ENCODE results near the gene FRMPD4.

FRMPD4 gene

DNA sequence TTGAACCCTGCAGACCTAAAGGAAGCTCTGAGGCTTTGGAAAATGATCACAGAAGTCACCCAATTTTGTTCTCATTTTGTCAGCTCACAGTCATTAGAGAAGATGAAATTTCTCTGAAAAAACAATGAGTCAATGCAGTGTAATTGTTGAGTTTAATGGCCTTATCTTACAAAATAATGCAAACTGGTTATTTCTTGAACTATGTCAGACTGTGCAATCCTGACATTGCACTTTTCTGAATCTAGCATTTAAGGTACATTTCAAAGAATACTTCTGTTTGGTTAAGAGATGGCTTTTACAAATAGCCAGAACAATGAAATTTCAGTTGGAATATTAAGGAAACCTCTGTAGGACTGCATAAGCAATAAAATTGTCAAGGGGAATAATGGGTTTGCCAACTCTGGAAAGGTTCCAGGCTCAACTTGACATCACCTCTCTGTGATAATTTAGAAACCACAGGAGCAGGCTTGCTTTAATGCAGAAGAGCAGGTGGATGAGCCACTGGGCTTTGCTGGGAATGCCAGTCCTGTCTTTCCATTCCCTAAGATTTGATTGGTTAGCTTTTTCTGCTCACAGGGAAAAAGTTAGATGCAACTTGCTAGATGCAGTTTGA is 222.8 kb downstream of the FRMPD4 start:
- DNase-seq: no peak

DNA sequence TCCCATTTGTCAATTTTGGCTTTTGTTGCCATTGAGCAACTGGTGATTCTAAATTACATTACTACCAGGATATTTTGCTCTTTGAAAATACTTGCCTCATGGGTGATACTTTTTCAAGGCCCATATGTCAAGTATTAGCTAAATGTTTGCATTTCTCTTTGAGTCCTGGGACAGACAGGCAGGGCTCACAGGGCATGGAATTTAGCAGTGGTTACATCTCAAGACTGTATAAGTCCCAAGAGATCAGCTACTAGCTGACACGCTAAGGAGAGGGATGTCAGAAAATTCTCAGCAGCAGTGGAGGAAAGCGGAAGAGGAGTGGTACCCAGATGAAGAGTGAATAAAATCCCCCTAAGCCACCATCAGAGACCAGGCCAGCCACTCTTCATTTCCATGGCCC is 224.9 kb downstream of the FRMPD4 start:
- no peak for DNase-seq

DNA sequence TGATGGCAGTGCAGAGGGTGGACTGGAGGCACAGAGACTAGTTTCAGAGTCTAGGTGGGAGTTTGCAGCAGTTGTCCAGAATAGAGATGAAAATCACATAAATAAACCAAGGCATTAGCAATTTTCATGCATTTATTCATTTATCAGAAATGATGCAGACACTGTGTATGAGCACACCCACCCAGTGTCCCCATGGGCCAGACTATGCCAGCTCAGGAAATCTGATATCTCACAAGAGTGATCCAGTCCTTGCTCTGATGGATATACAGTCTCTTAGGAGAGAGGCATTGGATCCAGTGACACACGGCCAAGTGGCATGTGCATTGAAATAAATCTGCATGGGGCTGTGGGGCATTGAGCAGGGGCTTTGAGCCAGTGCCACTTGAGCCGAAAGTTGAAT is 228.2 kb downstream of the FRMPD4 start:
- no peak for DNase-seq

DNA sequence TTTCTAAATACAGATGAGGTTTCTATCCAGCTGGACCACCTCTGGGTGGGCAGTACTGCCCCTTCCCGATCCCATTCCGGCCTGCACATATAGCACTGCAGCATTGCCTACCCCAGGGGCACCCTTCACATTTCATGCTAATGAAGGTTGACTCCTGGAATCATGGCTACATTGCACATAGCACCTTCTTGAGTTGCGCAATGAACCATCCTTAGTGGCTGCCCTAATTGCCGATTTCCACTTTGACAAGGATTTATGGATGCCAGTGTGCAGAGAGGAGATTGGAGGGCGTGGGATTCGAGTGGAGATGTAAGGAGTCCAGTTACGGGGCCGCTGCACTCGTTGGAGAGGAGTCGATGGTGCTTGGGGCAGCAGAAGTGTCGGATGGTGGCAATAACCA is 229.0 kb downstream of the FRMPD4 start:
- no peak for DNase-seq

DNA sequence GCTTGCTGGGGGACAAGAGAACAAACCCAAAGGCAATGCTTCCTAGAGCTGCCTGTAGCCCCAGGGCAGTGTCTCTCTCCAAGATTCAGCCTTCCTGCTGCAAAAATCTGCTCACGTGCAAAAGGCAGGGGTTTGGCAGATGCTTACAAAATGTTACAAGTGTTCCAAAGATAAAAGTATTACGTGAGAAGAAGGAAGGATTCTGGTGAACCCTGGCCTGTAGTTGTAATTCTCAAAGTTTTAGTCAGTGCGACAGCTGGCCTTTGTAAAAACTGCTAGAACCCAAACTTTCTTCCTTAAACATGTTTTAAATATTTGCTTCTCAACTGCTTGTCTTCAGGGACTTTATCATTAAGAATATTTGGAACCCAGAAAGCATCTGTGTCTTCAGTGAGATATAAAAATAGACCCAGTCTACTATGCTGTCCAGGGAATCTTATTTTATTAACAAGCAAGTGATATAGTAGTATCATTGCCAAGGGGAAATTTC is 232.3 kb downstream of the FRMPD4 start:
- no peak for DNase-seq

DNA sequence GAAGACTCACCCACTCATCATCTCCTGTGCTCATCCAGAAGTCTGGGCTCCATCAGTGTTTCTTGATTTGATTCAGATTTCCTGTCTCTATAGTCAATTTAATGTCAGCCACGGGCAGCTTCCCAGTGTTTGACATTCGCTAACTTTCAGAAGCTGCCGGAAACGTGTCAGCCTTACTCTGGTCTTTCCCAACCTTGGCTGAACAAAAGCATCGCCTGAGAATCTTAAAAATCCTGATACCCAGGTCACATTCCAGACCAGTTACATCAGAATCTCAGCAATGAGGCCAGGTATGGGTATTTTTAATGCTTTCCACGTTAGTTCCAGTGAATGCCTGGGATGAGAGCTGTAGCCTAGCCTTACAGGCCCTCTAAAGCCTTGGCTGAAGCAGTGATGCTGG is 233.8 kb downstream of the FRMPD4 start:
- DNase-seq: no peak

DNA sequence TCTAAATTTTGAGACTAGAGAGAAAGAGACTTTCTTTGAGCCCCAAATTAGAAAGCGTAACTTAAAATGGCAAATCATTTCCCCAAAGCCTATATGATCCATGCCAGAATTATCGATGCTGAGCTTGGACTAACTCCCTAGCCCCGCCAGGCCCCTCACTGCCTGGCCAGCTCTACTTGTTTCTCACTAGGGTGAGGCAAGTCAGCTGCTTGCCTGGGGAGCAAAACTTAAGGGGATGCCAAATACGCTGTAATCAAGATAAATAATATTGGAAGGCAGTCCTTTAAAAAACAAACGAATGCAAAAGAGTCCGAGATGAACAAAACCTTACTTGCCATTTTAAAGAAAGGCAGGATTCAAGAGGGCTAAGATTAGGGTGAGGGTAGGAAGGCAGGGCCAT is 236.0 kb downstream of the FRMPD4 start:
- DNase-seq: no peak

DNA sequence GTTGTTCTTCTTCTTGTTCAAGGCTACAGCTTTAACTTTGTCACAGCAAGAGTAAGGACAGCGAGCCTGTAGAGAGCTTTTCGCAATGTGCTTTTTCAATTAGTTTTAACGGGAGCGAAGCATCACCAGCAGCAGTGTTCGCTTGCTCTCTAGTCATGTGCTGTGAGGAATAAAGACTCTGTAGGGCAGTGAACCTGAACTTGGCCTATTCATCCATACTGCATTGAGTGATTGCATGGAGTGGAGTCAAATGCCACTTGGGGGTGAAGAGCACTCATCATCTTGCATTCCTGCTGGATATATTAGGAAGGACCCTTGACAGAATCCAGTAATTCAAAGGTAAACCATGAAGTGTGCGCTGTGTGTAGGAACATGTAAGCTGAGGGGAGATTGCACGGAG is 240.0 kb downstream of the FRMPD4 start:
- DNase-seq: no peak

DNA sequence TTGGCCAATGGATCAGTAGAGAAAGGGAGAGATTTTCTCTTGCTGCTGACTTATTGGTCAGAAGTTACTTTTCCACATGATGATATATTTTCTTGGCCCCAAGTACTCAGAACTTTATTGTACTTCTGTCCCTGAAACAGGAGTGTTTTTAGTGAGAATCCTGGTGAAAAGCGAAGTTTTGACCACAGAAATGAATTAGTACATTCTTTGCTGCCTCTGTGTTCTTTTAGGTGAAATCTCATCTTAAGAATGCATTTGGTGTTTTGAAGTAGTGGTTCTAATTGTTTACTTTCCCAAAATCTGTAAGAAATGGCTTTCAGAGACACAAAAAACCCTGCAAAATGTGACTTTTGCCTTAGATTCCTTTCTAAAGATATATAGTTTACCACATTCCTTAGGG is 240.4 kb downstream of the FRMPD4 start:
- DNase-seq: no peak

DNA sequence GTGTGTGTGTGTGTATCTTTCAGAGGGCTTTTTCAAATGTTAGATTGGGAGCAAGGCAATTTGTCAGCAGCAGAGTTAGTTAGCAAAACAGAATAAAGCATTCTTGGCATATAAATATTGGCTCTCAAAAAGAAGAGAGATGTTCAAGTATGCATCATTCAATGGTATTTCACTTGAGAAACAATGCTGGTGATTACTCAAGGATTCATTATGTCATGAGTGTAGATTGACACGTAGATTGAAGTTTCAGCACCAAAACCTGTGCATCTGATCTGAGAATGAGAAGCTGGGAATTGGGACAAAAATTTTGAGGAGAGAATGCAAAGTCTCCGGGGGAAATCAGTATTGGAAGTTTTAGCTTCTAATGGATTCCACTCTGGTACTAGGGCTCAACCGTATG is 241.4 kb downstream of the FRMPD4 start:
- DNase-seq: no peak

DNA sequence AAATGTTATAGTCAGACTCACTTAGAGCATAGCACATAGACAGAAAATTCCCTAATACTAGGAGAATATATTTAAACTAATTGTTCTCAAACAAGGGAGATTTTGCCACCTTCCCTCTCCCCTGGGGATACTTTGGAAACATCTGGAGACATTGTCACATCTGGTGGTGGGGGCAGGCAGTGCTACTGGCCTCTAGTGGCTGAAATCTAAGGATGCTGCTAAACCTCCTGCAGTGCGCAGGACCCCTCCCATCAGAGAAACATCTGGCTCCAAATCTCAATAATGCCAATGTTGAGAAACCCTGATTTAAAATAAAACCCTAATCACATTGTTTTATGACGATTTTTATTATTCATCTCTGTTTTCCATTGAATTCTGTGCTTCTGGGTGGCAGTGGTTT is 244.9 kb downstream of the FRMPD4 start:
- DNase-seq: no peak

DNA sequence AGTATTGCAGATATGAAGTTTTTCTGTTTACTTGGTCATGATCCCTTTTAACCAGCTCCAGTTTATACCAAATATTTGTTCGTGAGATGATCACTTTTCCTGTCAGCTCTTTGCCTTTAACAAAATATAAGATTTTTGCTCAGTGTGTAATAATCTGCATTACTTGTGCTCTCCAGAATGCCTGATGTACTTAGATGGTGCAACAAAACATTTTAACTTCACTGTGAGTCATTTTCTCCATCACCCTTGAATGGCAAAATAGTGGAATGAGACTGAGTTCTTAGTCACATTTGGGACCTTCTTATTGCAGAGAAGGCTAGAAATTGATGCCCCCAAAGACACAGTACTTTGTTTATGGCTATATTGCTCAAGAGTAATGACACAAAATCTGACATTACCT is 252.0 kb downstream of the FRMPD4 start:
- DNase-seq: no peak

DNA sequence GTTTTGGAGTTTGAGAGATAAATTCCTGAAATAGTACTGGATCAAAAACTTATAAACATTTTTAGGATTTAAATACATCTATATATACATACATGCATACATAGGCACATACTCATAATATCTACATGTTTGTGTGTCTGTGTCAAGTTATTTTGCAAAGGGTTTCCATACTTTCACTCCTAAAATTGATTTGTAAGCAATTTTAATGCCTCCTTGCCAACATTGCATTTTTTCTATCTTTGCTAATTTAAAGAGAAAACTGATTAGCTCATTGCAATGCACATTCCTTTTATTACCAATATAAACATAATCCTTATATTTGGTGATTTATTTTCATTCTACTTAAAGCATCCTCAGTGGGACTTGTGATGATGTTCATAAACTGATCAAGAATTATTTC is 258.3 kb downstream of the FRMPD4 start:
- no peak for DNase-seq

DNA sequence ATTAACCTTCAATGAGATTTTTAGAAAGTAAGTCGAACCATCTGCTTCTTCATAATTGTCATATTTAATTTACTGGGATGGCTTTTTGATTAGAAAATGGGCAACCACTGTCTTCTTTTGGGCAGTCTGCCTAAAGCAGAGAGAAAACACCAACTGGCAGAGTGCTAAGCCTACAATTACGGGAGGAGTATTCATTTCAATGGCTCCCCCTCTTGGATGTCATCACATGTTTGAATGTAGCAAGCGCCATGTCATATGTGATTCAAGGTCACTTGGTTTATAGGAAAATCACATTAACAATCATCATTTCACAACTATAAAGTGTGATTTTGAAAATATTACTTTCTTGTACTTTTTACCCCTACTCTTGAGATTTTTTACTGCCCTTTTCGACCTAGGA is 261.9 kb downstream of the FRMPD4 start:
- no peak for DNase-seq

DNA sequence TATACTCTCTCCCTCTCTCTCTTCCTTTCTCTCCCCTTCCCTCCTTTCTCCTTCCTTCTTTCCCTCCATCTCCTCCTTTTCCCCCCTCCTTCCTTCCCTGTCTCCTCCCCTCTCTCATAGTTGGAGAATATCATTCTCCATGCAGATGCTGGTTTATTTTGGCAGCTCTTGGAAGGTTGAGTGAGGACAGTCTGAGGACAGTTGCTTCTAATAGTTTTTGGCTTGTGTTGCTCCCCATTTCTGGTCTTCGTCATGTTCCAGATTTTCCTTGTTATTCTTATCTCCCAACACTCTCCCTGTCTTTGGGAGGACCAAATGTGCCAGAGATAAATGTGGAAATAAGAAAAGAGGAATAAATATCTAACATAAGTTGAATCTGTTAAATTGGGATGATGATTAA is 263.0 kb downstream of the FRMPD4 start:
- DNase-seq: no peak

DNA sequence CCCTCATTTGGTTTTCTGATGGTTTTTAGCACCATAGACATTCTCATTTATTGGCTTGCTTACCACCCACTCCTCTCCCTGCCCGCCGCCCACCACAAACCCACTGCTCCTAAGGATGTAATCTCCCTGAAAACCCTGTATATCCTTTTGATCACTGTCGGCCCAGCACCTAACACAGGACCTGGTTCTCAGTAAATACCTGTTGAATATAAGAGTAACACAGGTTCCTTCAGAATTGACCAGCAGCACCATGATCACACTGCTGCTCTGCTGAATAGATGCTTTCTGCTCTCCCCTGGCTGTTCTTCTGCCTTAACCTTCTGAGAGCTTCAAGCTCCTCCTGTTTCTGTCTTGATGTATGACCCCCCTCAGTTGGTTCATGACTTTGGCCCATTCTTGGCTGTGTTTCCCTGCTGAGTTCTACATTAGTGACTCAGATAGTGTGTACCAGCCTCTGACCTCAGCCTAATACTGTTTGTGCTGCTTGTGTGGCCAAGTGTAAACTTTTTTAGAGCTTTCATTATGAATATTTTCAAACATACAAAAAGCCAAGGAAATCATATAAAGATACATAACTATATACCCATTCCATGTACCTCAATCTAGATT is 265.3 kb downstream of the FRMPD4 start:
- no peak for DNase-seq

DNA sequence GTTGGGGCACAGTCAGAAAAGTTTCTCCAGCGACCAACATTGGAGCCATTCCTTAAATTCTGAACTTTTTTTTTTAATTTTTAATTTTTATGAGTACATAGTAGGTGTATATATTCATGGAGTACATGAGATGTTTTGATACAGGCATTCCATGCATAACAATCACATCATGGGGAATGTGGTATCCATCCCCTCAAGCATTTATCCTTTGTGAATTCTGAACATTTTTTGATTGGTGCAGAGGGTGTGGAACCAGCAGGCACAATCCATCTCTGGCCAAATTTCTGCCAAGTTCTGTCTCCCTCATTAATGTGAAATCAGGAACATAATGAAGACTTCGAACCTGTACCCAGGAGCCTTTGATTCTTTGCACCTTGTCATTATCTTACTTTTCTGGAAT is 267.0 kb downstream of the FRMPD4 start:
- DNase-seq: no peak

DNA sequence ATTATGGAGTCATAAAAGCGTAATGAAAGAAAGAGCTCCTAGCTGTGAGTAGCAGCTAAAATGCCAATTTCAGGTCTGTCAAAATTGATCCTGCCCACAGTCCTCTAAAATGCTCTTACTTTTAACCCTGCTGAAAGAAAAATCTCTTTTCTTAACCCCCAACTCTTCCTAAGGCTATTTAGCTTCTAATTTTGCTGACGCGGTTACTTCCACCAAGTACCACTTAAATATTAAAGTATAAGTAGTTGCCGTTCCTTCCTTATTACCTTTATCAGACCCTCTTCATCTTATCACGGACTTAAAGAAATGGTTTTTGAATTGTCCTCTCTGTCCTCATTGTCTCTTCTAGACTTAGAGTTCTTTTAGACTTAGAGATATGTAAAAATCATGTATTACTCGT is 272.2 kb downstream of the FRMPD4 start:
- DNase-seq: no peak

DNA sequence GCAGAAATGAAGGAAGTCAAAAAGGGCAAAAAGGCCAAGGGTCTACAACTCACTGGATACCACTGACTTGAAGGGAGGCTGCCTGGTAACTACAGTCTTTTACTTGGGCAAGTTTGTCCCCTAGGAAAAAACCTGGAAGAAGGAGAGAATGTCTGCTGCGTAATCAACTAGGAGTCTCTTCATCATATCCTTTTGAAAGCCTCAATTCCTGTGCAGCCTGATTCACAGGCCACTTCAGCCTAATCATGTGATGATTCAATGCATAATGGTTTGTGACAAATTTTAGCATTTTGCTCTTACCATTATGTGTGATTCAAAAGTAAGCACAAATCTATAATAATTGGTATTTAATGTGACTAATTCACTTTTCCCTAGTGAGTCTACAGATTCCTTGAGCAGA is 273.6 kb downstream of the FRMPD4 start:
- DNase-seq: no peak

DNA sequence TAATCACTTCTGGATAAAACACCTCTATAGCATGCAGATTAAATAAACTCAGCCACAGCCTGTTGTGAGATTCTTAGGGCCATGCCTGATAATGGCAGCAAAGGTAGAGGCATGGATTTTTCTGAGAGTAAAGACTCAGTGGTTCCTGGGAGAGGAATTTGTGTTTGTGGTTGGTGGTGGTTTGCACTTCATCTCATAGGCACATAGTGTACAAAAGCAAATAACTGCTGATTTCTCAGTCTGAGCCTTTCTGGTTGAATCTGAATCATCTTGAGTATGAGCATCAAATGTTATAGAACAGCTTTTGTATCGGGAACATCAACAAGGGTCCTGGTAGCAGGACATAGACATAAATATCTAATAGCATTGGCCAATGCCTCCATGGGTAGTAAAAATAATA is 274.3 kb downstream of the FRMPD4 start:
- no peak for DNase-seq

DNA sequence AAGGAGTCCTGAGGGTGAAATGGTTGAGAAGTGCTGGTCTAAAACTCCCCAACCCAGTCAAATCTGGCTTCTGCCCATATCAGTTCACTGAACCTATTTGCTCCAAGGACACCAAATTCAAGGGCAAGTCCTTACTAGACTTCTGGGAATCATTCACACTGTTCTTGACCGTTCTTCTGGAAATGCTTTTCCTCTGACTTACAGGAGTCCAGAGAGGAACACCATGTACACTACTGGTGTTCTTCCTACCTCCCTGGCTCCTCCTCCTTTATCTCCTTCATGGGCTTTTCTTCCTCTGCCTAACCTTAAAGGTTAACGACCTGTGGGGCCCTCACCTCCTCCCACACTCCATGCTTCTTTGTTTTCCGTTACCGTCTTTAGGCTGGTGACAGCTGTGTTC is 281.3 kb downstream of the FRMPD4 start:
- no peak for DNase-seq

DNA sequence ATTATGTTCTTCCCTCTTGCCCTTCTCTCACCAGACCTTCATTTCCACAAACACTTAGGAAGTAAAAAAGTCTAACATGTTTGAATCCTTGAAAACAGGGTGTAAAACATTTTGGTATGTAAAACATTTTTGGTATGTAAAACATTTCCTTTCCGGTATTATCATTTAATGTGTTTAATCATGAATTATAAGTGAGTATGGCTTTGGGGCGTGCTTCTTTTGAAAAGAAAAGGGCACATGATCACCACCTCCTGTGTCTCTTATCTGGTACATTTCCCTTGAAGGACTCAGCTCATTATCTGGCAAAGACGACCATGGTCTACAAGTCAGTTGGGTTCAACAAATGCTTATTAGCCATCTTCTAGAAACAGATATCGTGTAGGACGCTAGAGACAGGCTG is 283.6 kb downstream of the FRMPD4 start:
- DNase-seq: no peak

DNA sequence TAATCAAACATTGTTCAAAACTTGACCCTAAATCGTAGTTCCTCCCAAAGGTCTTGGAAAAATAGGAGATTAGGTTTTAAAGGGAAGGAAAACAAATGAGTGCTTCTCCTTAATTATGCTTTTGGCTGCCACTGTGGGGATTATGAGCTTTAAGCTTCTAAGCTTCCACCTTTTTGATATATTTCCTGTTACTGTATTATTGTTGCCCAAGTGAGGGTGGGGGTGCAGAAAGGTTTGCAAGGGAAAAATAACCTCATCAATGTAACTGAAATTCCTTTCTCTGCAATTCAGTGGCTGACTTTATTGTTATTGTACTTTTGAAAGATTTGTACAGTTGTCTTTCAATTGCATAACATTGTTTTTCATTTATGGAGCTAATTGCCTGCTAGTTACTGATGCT is 285.1 kb downstream of the FRMPD4 start:
- DNase-seq: no peak

DNA sequence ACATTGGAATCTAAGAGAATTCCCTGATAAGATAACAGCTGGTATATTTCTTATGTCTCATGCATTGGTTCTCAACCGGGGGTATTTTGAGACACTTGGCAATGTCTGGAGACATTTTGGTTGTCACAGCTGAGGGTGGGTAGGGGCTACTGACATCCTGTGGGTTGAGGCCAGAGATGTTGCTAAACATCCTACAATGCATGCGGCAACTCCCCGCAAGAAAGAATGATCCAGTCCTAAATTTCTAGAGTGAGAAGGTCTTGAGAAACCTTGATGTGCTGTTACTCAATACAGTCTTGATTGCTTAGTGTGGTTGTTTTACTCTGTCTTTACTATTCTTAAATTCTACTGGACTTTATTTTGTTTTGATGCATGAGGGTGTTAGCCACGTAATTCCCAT is 287.2 kb downstream of the FRMPD4 start:
- no peak for DNase-seq
